Islet of Langerhans (tissue), 1 donor: ENCODE measurements around the gene GLDC.
A peak's percentile ranks its signal among the peaks of the same experiment; 100 is the strongest.
"Not testable (repeated sequence)": the region's sequence is repeated elsewhere in the genome, so short reads cannot be mapped to it uniquely, and the experiment has no call there.

Source experiments
- FAIRE-seq: peaks from one replicate; lab custom pipeline; 2011; peaks lifted over from hg19 to GRCh38; lab: Jason Lieb, UNC

Gene GLDC

GRCh38 chr9:6645355-6646292 lies at the start of gene GLDC:
Gene GLDC (minus strand): TSS chr9:6645729. CDS start chr9:6645499, 230 bp downstream.
- no peak for FAIRE-seq

GRCh38 chr9:6692881-6693361 lies 47.4 kb upstream of the GLDC start:
- no peak for FAIRE-seq

GRCh38 chr9:6692433-6692832 lies 46.9 kb upstream of the GLDC start:
- no peak for FAIRE-seq

- not testable (repeated sequence) for FAIRE-seq
Observed at GRCh38 chr9:6690675-6691070, 45.1 kb upstream of the GLDC start.

- no peak for FAIRE-seq
Observed at GRCh38 chr9:6689893-6690674, 44.6 kb upstream of the GLDC start.

GRCh38 chr9:6687180-6687579 lies 41.7 kb upstream of the GLDC start:
- no peak for FAIRE-seq

GRCh38 chr9:6686396-6686795 lies 40.9 kb upstream of the GLDC start:
- no peak for FAIRE-seq

- no peak for FAIRE-seq
Observed at GRCh38 chr9:6681957-6682501, 36.5 kb upstream of the GLDC start.

GRCh38 chr9:6681147-6681956 lies 35.8 kb upstream of the GLDC start:
- FAIRE-seq: no peak

- FAIRE-seq: no peak
Observed at GRCh38 chr9:6680797-6681146, 35.2 kb upstream of the GLDC start.

GRCh38 chr9:6677803-6678202 lies 32.3 kb upstream of the GLDC start:
- no peak for FAIRE-seq

GRCh38 chr9:6676254-6676921 lies 30.9 kb upstream of the GLDC start:
- FAIRE-seq: no peak

- FAIRE-seq: no peak
Observed at GRCh38 chr9:6675268-6675667, 29.7 kb upstream of the GLDC start.

GRCh38 chr9:6673326-6674025 lies 27.9 kb upstream of the GLDC start:
- no peak for FAIRE-seq

- FAIRE-seq: no peak
Observed at GRCh38 chr9:6672118-6672517, 26.6 kb upstream of the GLDC start.

GRCh38 chr9:6671416-6671815 lies 25.9 kb upstream of the GLDC start:
- FAIRE-seq: no peak

GRCh38 chr9:6669881-6670280 lies 24.4 kb upstream of the GLDC start:
- FAIRE-seq: no peak

- FAIRE-seq: peak; percentile 96
Observed at GRCh38 chr9:6667633-6668280, 22.2 kb upstream of the GLDC start.

GRCh38 chr9:6667080-6667479 lies 21.6 kb upstream of the GLDC start:
- no peak for FAIRE-seq

- no peak for FAIRE-seq
Observed at GRCh38 chr9:6665628-6666027, 20.1 kb upstream of the GLDC start.
